HG03097 (cell line): ENCODE measurements around the gene LIPK.

ENCODE experiments used
- ATAC-seq: cut with Tn5 transposase; IDR thresholded peaks from one replicate; pipeline ENCODE4 v1.9.1; 2021; ENCODE audit not compliant: unreplicated experiment, low FRiP score

LIPK gene

GRCh38 chr10:88781206-88781605 is 75.2 kb downstream of the LIPK start:
- no peak for ATAC-seq

- ATAC-seq, result no peak
Measured at GRCh38 chr10:88782222-88782621, 76.2 kb downstream of the LIPK start.

- no peak for ATAC-seq
Measured at GRCh38 chr10:88783724-88784123, 77.7 kb downstream of the LIPK start.

- ATAC-seq, result no peak
Measured at GRCh38 chr10:88786032-88786770, 80.2 kb downstream of the LIPK start.

GRCh38 chr10:88787463-88787862 is 81.4 kb downstream of the LIPK start:
- ATAC-seq, result no peak

- ATAC-seq, result no peak
Measured at GRCh38 chr10:88788924-88789323, 82.9 kb downstream of the LIPK start.

- ATAC-seq, result no peak
Measured at GRCh38 chr10:88791924-88792323, 85.9 kb downstream of the LIPK start.

GRCh38 chr10:88792661-88793060 is 86.6 kb downstream of the LIPK start:
- ATAC-seq, result no peak

GRCh38 chr10:88793712-88794299 is 87.8 kb downstream of the LIPK start:
- ATAC-seq, result no peak

GRCh38 chr10:88794731-88795130 is 88.7 kb downstream of the LIPK start:
- no peak for ATAC-seq

- ATAC-seq, result no peak
Measured at GRCh38 chr10:88800152-88801125, 94.4 kb downstream of the LIPK start.
